HL-60 (cell line): Measurements from ENCODE around the gene DNAJC15.

Experiments used
- GABPA ChIP-seq: IDR thresholded peaks from 2 replicates; pipeline ENCODE4 v1.6.1; 2012; ENCODE audit warnings: low read depth
- POLR2AphosphoS5 ChIP-seq: IDR thresholded peaks from 2 replicates; pipeline ENCODE4 v1.6.1; 2012; ENCODE audit warnings: low read depth
- TF ChIP-seq, protein P1 (sequence below): IDR thresholded peaks from one replicate; pipeline ENCODE4 v1.5.1; 2011; ENCODE audit warnings: low read length, control low read depth, inconsistent platforms; ENCODE audit not compliant: insufficient read depth

DNA sequence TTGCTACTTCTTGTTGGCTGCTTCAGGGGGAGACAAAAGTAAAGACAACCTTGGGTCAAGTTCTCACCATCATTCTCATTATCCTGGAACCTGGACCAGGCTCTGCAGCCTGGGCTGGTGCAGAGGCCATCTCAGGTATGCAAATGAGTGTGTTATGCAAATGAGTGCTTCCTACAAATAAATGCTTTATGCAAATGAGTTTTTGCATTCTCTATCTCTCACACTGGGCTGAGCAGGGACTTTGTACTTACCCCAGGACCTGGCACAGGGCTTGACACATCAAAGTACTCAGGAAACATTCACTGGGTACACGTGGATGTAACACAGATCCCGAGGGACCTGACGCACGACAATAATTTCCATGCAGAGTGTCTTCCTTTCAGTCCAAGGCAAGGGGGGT, 103.0 kb downstream of the DNAJC15 start:
- TF ChIP-seq, protein P1, sequence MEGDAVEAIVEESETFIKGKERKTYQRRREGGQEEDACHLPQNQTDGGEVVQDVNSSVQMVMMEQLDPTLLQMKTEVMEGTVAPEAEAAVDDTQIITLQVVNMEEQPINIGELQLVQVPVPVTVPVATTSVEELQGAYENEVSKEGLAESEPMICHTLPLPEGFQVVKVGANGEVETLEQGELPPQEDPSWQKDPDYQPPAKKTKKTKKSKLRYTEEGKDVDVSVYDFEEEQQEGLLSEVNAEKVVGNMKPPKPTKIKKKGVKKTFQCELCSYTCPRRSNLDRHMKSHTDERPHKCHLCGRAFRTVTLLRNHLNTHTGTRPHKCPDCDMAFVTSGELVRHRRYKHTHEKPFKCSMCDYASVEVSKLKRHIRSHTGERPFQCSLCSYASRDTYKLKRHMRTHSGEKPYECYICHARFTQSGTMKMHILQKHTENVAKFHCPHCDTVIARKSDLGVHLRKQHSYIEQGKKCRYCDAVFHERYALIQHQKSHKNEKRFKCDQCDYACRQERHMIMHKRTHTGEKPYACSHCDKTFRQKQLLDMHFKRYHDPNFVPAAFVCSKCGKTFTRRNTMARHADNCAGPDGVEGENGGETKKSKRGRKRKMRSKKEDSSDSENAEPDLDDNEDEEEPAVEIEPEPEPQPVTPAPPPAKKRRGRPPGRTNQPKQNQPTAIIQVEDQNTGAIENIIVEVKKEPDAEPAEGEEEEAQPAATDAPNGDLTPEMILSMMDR, result no peak
- no peak for TF ChIP-seq GABPA
- TF ChIP-seq POLR2AphosphoS5, result no peak
